Small intestine (tissue), 7 donors: ENCODE measurements around the gene PPP1R9B. TPM values are rescaled to one million over a fixed set of nuclear protein-coding genes. Genes with fewer than 3 reads are reported as not detected.

Experiments used
- DNase-seq, 2 donors: peaks; one replicate each; pipeline versions ENCODE4 v3.0.0 to v3.0.0-alpha.2; 2013
- FAIRE-seq: peaks from 2 replicates; lab custom pipeline; 2012; peaks lifted over from hg19 to GRCh38; lab: Jason Lieb, UNC
- H3K27ac ChIP-seq, 3 donors: one replicate each; pipeline ENCODE4 v1.5.1; 2013; ENCODE audit warnings: low read length in 2 of 3, mild to moderate bottlenecking in 2 of 3, control low read depth in 1 of 3, inconsistent platforms in 1 of 3, low read depth in 1 of 3, moderate library complexity in 1 of 3
- H3K27me3 ChIP-seq, 3 donors: one replicate each; pipeline ENCODE4 v1.6.1; 2013; ENCODE audit warnings: low read length in 3 of 3, inconsistent platforms in 1 of 3; ENCODE audit not compliant: control insufficient read depth in 3 of 3, insufficient read depth in 3 of 3
- H3K36me3 ChIP-seq, 3 donors: one replicate each; pipeline ENCODE4 v1.6.1; 2013; ENCODE audit warnings: low read length in 3 of 3, inconsistent platforms in 1 of 3, low read depth in 1 of 3, mild to moderate bottlenecking in 1 of 3, moderate library complexity in 1 of 3; ENCODE audit not compliant: control insufficient read depth in 3 of 3, insufficient read depth in 2 of 3
- H3K4me1 ChIP-seq, 3 donors: one replicate each; pipeline ENCODE4 v1.6.1; 2013; ENCODE audit warnings: low read length in 2 of 3, inconsistent platforms in 1 of 3, low read depth in 1 of 3, mild to moderate bottlenecking in 1 of 3, moderate library complexity in 1 of 3; ENCODE audit not compliant: control insufficient read depth in 3 of 3, insufficient read depth in 2 of 3
- H3K4me3 ChIP-seq, 3 donors: one replicate each; pipeline ENCODE4 v1.5.1; 2013; ENCODE audit warnings: low read length in 3 of 3, control low read depth in 1 of 3, inconsistent platforms in 1 of 3, low read depth in 1 of 3, mild to moderate bottlenecking in 1 of 3, moderate library complexity in 1 of 3
- H3K9me3 ChIP-seq, 2 donors: one replicate each; pipeline ENCODE4 v1.6.1; 2013; ENCODE audit warnings: low read depth in 1 of 2, low read length in 1 of 2; ENCODE audit not compliant: control insufficient read depth in 2 of 2, insufficient read depth in 1 of 2
- WGBS, 3 donors: extraction: QIAGEN DNeasy Blood & Tissue Kit; methylation state at CpG; one replicate each; pipeline ENCODE4 v1.1.7; 2013; 5-methylcytosine and 5-hydroxymethylcytosine counted together
- polyA plus RNA-seq, 4 donors: library from polyadenylated mRNA; stranded (reverse) in 3 of 4; unstranded in 1 of 4; fragments of 200-250 nt in 3 of 4; fragments of 120-200 nt in 1 of 4; gene quantifications; one replicate each; pipeline versions ENCODE4 v1.2.1 to v1.2.3, GENCODE V29; 2013
- donor health status: healthy with polysubstance abuse.
- donor health status: control.
- donor health status: control.
- donor health status: Bipolar disorder and iron deficiency.
- donor health status: healthy.

Gene PPP1R9B
- polyA plus RNA-seq, 4 donors, result 14.1 to 31.8 (median 21.6) TPM

GRCh38 chr17:50091918-50092285, 58.6 kb downstream of the PPP1R9B start:
- Histone ChIP-seq H3K27ac (no peak overlapping the region), H3K27me3 (no peaks in the 10 kb centered on the region), H3K9me3 (no peaks in the 10 kb centered on the region), H3K4me1 (peaks cover 2 to 9% (median 5%) of the 10 kb centered on the region in 3 donors), H3K4me3 (no peak overlapping the region), H3K36me3 (peaks cover 0 to 48% (median 13%) of the 10 kb centered on the region in 3 donors)
- FAIRE-seq, result no peak
- no peak for DNase-seq
- WGBS, 3 donors, result 78 to 85% (median 80%) methylated on average over 2 of the region's 2 CpGs

- FAIRE-seq, result no peak
- WGBS, 3 donors, result 77 to 82% (median 78%) methylated on average over 15 of the region's 15 CpGs
- H3K4me1 ChIP-seq, result peaks cover under 1 to 3% (median 2%) of the 10 kb centered on the region in 3 donors
- H3K27ac ChIP-seq, result no peak overlapping the region
- H3K9me3 ChIP-seq, result no peaks in the 10 kb centered on the region
- peaks cover 0 to 47% (median 13%) of the 10 kb centered on the region in 3 donors for H3K36me3 ChIP-seq
- no peaks in the 10 kb centered on the region for H3K27me3 ChIP-seq
- no peak for DNase-seq
- H3K4me3 ChIP-seq, result no peak overlapping the region
These were observed 59.2 kb downstream of the PPP1R9B start for GRCh38 chr17:50090971-50091917.

GRCh38 chr17:50090071-50090470, 60.4 kb downstream of the PPP1R9B start:
- H3K36me3 ChIP-seq, result peaks cover 0 to 50% (median 13%) of the 10 kb centered on the region in 3 donors
- no peaks in the 10 kb centered on the region for H3K9me3 ChIP-seq
- DNase-seq (no peak), FAIRE-seq (no peak)
- no peaks in the 10 kb centered on the region for H3K4me1 ChIP-seq
- H3K27ac ChIP-seq, result no peak overlapping the region
- 76 to 84% (median 81%) methylated on average over 6 of the region's 6 CpGs for WGBS, 3 donors
- no peaks in the 10 kb centered on the region for H3K27me3 ChIP-seq
- no peak overlapping the region for H3K4me3 ChIP-seq

GRCh38 chr17:50088952-50089825, 61.3 kb downstream of the PPP1R9B start:
- H3K27me3 ChIP-seq, result no peaks in the 10 kb centered on the region
- 86 to 88% (median 88%) methylated on average over 25 of the region's 25 CpGs for WGBS, 3 donors
- H3K9me3 ChIP-seq, result no peaks in the 10 kb centered on the region
- H3K4me1 ChIP-seq, result no peaks in the 10 kb centered on the region
- H3K4me3 ChIP-seq, result no peak overlapping the region
- DNase-seq, result no peak
- H3K36me3 ChIP-seq, result peaks cover 0 to 55% (median 13%) of the 10 kb centered on the region in 3 donors
- no peak for FAIRE-seq
- H3K27ac ChIP-seq, result no peak overlapping the region

GRCh38 chr17:50087912-50088405, 62.5 kb downstream of the PPP1R9B start:
- H3K36me3 ChIP-seq, result peaks cover 0 to 58% (median 13%) of the 10 kb centered on the region in 3 donors
- FAIRE-seq, result no peak
- no peaks in the 10 kb centered on the region for H3K9me3 ChIP-seq
- no peaks in the 10 kb centered on the region for H3K4me1 ChIP-seq
- no peak for DNase-seq
- WGBS, 3 donors, result 81 to 90% (median 86%) methylated on average over 19 of the region's 19 CpGs
- H3K27ac ChIP-seq, result no peak overlapping the region
- H3K4me3 ChIP-seq, result no peak overlapping the region
- H3K27me3 ChIP-seq, result no peaks in the 10 kb centered on the region

- Histone ChIP-seq H3K27ac (no peak overlapping the region), H3K4me1 (no peaks in the 10 kb centered on the region), H3K36me3 (peaks cover 0 to 59% (median 14%) of the 10 kb centered on the region in 3 donors), H3K9me3 (no peaks in the 10 kb centered on the region), H3K27me3 (no peaks in the 10 kb centered on the region), H3K4me3 (no peak overlapping the region)
- 48 to 52% (median 49%) methylated on average over 10 of the region's 10 CpGs for WGBS, 3 donors
- FAIRE-seq, result no peak
- peak; percentile 66 to 78 for DNase-seq
These were observed 63.1 kb downstream of the PPP1R9B start for GRCh38 chr17:50087246-50087911.
